SK-N-SH (cell line): ENCODE data around the gene RAB3GAP2.
A peak's percentile ranks its signal among the peaks of the same experiment; 100 is the strongest.

Source experiments
- EZH2phosphoT487 ChIP-seq: fragments of 200-600 bp; sonication (generic); IDR thresholded peaks from 2 replicates; pipeline ENCODE4 v1.6.1; 2017; ENCODE audit warnings: low read depth, mixed run types, mild to moderate bottlenecking, antibody characterized with exemption, moderate library complexity, borderline replicate concordance
- MXI1 ChIP-seq: IDR thresholded peaks from 2 replicates; pipeline ENCODE4 v1.6.1; 2012; ENCODE audit warnings: mild to moderate bottlenecking, low read depth, low read length, improper control_type of control experiment
- POLR2AphosphoS5 ChIP-seq: IDR thresholded peaks from 2 replicates; pipeline ENCODE4 v1.6.1; 2012; ENCODE audit warnings: low read depth, low read length
- RAD21 ChIP-seq: IDR thresholded peaks from 2 replicates; pipeline ENCODE4 v1.6.1; 2012; ENCODE audit warnings: mild to moderate bottlenecking, low read length
- REST ChIP-seq: IDR thresholded peaks from 2 replicates; pipeline ENCODE4 v1.6.1; 2012; ENCODE audit warnings: mild to moderate bottlenecking, low read depth, low read length, moderate library complexity
- RFX5 ChIP-seq: IDR thresholded peaks from 2 replicates; pipeline ENCODE4 v1.6.1; 2012; ENCODE audit warnings: mild to moderate bottlenecking, improper control_type of control experiment, low read length
- SIN3A ChIP-seq: IDR thresholded peaks from 2 replicates; pipeline ENCODE4 v1.6.1; 2012; ENCODE audit warnings: low read depth, mild to moderate bottlenecking, low read length, moderate library complexity, borderline replicate concordance
- TEAD4 ChIP-seq: IDR thresholded peaks from 2 replicates; pipeline ENCODE4 v1.4.0; 2012; ENCODE audit warnings: mild to moderate bottlenecking, borderline replicate concordance; ENCODE audit not compliant: insufficient read depth
- YY1 ChIP-seq: IDR thresholded peaks from 2 replicates; pipeline ENCODE4 v1.4.0; 2012; ENCODE audit warnings: low read depth, mild to moderate bottlenecking
- TF ChIP-seq, protein P1 (sequence below): fragments of 200-600 bp; sonication (generic); IDR thresholded peaks from 2 replicates; pipeline ENCODE4 v1.6.1; 2017; ENCODE audit warnings: antibody characterized with exemption, mild to moderate bottlenecking, moderate library complexity
- TF ChIP-seq, protein P2 (sequence below): IDR thresholded peaks from 2 replicates; pipeline ENCODE4; 2012

DNA sequence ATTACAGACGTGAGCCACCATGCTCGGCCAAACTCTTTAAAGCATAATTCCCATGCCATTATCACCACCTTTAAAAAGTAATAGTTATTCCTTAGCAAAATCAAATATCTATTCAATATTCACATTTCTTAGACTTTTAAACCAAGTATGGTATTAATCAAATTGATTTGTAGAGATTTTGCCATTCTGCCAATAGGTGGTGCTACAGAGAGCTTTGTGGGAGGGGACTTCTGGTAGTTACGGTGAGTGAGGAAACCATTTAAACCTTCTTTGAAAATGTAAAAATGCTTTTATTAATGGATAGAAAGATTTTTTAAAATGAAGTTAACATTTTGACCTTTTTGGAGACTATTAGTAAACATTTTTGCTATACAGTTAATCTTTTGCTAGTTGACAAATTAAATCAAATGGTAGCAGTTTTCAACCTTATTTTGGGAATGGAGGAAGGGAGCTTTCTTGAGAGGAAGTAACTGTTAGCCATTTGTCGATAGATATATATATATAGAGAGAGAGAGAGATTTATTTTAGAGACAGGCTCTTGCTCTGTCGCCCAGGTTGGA, 159.0 kb downstream of the RAB3GAP2 start:
- TF ChIP-seq, protein P1, sequence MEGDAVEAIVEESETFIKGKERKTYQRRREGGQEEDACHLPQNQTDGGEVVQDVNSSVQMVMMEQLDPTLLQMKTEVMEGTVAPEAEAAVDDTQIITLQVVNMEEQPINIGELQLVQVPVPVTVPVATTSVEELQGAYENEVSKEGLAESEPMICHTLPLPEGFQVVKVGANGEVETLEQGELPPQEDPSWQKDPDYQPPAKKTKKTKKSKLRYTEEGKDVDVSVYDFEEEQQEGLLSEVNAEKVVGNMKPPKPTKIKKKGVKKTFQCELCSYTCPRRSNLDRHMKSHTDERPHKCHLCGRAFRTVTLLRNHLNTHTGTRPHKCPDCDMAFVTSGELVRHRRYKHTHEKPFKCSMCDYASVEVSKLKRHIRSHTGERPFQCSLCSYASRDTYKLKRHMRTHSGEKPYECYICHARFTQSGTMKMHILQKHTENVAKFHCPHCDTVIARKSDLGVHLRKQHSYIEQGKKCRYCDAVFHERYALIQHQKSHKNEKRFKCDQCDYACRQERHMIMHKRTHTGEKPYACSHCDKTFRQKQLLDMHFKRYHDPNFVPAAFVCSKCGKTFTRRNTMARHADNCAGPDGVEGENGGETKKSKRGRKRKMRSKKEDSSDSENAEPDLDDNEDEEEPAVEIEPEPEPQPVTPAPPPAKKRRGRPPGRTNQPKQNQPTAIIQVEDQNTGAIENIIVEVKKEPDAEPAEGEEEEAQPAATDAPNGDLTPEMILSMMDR, result peak; percentile 70
- TF ChIP-seq REST (no peak), POLR2AphosphoS5 (no peak), EZH2phosphoT487 (no peak), SIN3A (no peak), MXI1 (no peak), RAD21 (no peak; the same call in 1 of the 2 replicates), RFX5 (no peak), TEAD4 (no peak), YY1 (no peak)
- TF ChIP-seq, protein P2, sequence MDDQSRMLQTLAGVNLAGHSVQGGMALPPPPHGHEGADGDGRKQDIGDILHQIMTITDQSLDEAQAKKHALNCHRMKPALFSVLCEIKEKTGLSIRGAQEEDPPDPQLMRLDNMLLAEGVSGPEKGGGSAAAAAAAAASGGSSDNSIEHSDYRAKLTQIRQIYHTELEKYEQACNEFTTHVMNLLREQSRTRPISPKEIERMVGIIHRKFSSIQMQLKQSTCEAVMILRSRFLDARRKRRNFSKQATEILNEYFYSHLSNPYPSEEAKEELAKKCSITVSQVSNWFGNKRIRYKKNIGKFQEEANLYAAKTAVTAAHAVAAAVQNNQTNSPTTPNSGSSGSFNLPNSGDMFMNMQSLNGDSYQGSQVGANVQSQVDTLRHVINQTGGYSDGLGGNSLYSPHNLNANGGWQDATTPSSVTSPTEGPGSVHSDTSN, result no peak
